Measurements from ENCODE around the gene HELZ.

The HELZ gene

GRCh38 chr17:67161573-67161972, 83.4 kb downstream of the HELZ start:
- TF ChIP-seq EZH2 (IDR thresholded peaks at IDR 0.05; ENCODE audit: borderline replicate concordance, low read length) (no peak), CTCF (IDR thresholded peaks at IDR 0.05; ENCODE audit: low read length) (no peak)
- H3K4me1 ChIP-seq (ENCODE audit: insufficient read depth, low read length, severe bottlenecking), result no peaks in the 10 kb centered on the region
- H2AFZ ChIP-seq (ENCODE audit: low read length), result no peak overlapping the region
- no peaks in the 10 kb centered on the region for H3K79me2 ChIP-seq (ENCODE audit: insufficient read depth, low read length)
- H3K4me3 ChIP-seq (ENCODE audit: low read depth, low read length, poor library complexity, severe bottlenecking), result no peak overlapping the region
- no peak overlapping the region for H3K9ac ChIP-seq (ENCODE audit: low read length)
- H3K27ac ChIP-seq (ENCODE audit: low read depth, low read length, poor library complexity, severe bottlenecking), result no peak overlapping the region
- no peaks in the 10 kb centered on the region for H3K27me3 ChIP-seq (ENCODE audit: insufficient read depth, low read length)
- no peak overlapping the region for H3K4me2 ChIP-seq (ENCODE audit: low read length)
- no peaks in the 10 kb centered on the region for H3K9me2 ChIP-seq (ENCODE audit: low read depth, low read length)
- no peaks in the 10 kb centered on the region for H4K20me1 ChIP-seq (ENCODE audit: insufficient read depth, low read length)
- peaks cover 76% of the 10 kb centered on the region for H3K36me3 ChIP-seq (ENCODE audit: insufficient read depth, low read length)
- no peaks in the 10 kb centered on the region; the same call in 1 of the 2 replicates for H3F3A ChIP-seq (ENCODE audit: insufficient read depth, low read length)
- no peaks in the 10 kb centered on the region for H3K9me3 ChIP-seq (ENCODE audit: low read length)

- Histone ChIP-seq H3K4me1 (ENCODE audit: insufficient read depth, low read length, severe bottlenecking) (no peaks in the 10 kb centered on the region), H3K9me3 (ENCODE audit: low read length) (no peaks in the 10 kb centered on the region), H4K20me1 (ENCODE audit: insufficient read depth, low read length) (no peaks in the 10 kb centered on the region), H2AFZ (ENCODE audit: low read length) (no peak overlapping the region), H3K9ac (ENCODE audit: low read length) (no peak overlapping the region), H3K79me2 (ENCODE audit: insufficient read depth, low read length) (no peaks in the 10 kb centered on the region), H3K4me2 (ENCODE audit: low read length) (no peak overlapping the region), H3K9me2 (ENCODE audit: low read depth, low read length) (no peaks in the 10 kb centered on the region), H3K27me3 (ENCODE audit: insufficient read depth, low read length) (no peaks in the 10 kb centered on the region), H3K27ac (ENCODE audit: low read depth, low read length, poor library complexity, severe bottlenecking) (no peak overlapping the region), H3K4me3 (ENCODE audit: low read depth, low read length, poor library complexity, severe bottlenecking) (no peak overlapping the region), H3K36me3 (ENCODE audit: insufficient read depth, low read length) (peaks cover 73% of the 10 kb centered on the region), H3F3A (ENCODE audit: insufficient read depth, low read length) (no peaks in the 10 kb centered on the region; the same call in 1 of the 2 replicates)
- TF ChIP-seq EZH2 (IDR thresholded peaks at IDR 0.05; ENCODE audit: borderline replicate concordance, low read length) (no peak), CTCF (IDR thresholded peaks at IDR 0.05; ENCODE audit: low read length) (no peak)
Measured at GRCh38 chr17:67160791-67161190, 84.2 kb downstream of the HELZ start.

GRCh38 chr17:67157732-67158639, 87.0 kb downstream of the HELZ start:
- H2AFZ ChIP-seq (ENCODE audit: low read length), result no peak overlapping the region
- no peaks in the 10 kb centered on the region for H4K20me1 ChIP-seq (ENCODE audit: insufficient read depth, low read length)
- no peaks in the 10 kb centered on the region for H3K9me2 ChIP-seq (ENCODE audit: low read depth, low read length)
- H3K27ac ChIP-seq (ENCODE audit: low read depth, low read length, poor library complexity, severe bottlenecking), result no peak overlapping the region
- no peak overlapping the region for H3K9ac ChIP-seq (ENCODE audit: low read length)
- H3K27me3 ChIP-seq (ENCODE audit: insufficient read depth, low read length), result no peaks in the 10 kb centered on the region
- H3F3A ChIP-seq (ENCODE audit: insufficient read depth, low read length), result no peaks in the 10 kb centered on the region; the same call in 1 of the 2 replicates
- H3K9me3 ChIP-seq (ENCODE audit: low read length), result no peaks in the 10 kb centered on the region
- no peaks in the 10 kb centered on the region for H3K4me1 ChIP-seq (ENCODE audit: insufficient read depth, low read length, severe bottlenecking)
- H3K79me2 ChIP-seq (ENCODE audit: insufficient read depth, low read length), result no peaks in the 10 kb centered on the region
- peak; percentile 23; the same call in 1 of the 2 replicates for TF ChIP-seq CTCF (IDR thresholded peaks at IDR 0.05; ENCODE audit: low read length)
- TF ChIP-seq EZH2 (IDR thresholded peaks at IDR 0.05; ENCODE audit: borderline replicate concordance, low read length), result no peak
- H3K4me3 ChIP-seq (ENCODE audit: low read depth, low read length, poor library complexity, severe bottlenecking), result no peak overlapping the region
- peaks cover 50% of the 10 kb centered on the region; the same call in 1 of the 2 replicates for H3K36me3 ChIP-seq (ENCODE audit: insufficient read depth, low read length)
- H3K4me2 ChIP-seq (ENCODE audit: low read length), result no peak overlapping the region

Measured in OCI-LY1 (cell line).